Subcutaneous abdominal adipose tissue (tissue), 5 donors: ENCODE data around the gene DYSF.

Experiments
- H3K27ac ChIP-seq: one replicate; pipeline ENCODE4 v1.7.0; 2013; ENCODE audit warnings: low read depth, mild to moderate bottlenecking, inconsistent platforms, low read length, moderate library complexity
- H3K27me3 ChIP-seq, 5 donors: one replicate each; pipeline ENCODE4 v1.7.0; 2013; ENCODE audit warnings: low read length in 5 of 5, inconsistent platforms in 1 of 5; ENCODE audit not compliant: control insufficient read depth in 5 of 5, insufficient read depth in 4 of 5
- H3K36me3 ChIP-seq, 5 donors: one replicate each; pipeline ENCODE4 v1.7.0; 2013; ENCODE audit warnings: low read length in 5 of 5; ENCODE audit not compliant: control insufficient read depth in 5 of 5, insufficient read depth in 5 of 5
- H3K4me1 ChIP-seq, 5 donors: one replicate each; pipeline ENCODE4 v1.7.0; 2013; ENCODE audit warnings: low read length in 5 of 5, mild to moderate bottlenecking in 3 of 5, moderate library complexity in 1 of 5; ENCODE audit not compliant: control insufficient read depth in 5 of 5, insufficient read depth in 5 of 5
- H3K4me3 ChIP-seq, 5 donors: one replicate each; pipeline ENCODE4 v1.7.0; 2013; ENCODE audit warnings: low read length in 5 of 5, low read depth in 1 of 5
- H3K9ac ChIP-seq, 5 donors: one replicate each; pipeline ENCODE4 v1.7.0; 2013; ENCODE audit warnings: low read length in 5 of 5, mild to moderate bottlenecking in 4 of 5, moderate library complexity in 3 of 5
- H3K9me3 ChIP-seq, 5 donors: one replicate each; pipeline ENCODE4 v1.7.0; 2013; ENCODE audit warnings: low read length in 5 of 5; ENCODE audit not compliant: control insufficient read depth in 5 of 5
- donor health status: healthy.
- donor health status: healthy.
- donor health status: healthy.
- donor health status: healthy.
- donor health status: healthy.

The DYSF gene

DNA sequence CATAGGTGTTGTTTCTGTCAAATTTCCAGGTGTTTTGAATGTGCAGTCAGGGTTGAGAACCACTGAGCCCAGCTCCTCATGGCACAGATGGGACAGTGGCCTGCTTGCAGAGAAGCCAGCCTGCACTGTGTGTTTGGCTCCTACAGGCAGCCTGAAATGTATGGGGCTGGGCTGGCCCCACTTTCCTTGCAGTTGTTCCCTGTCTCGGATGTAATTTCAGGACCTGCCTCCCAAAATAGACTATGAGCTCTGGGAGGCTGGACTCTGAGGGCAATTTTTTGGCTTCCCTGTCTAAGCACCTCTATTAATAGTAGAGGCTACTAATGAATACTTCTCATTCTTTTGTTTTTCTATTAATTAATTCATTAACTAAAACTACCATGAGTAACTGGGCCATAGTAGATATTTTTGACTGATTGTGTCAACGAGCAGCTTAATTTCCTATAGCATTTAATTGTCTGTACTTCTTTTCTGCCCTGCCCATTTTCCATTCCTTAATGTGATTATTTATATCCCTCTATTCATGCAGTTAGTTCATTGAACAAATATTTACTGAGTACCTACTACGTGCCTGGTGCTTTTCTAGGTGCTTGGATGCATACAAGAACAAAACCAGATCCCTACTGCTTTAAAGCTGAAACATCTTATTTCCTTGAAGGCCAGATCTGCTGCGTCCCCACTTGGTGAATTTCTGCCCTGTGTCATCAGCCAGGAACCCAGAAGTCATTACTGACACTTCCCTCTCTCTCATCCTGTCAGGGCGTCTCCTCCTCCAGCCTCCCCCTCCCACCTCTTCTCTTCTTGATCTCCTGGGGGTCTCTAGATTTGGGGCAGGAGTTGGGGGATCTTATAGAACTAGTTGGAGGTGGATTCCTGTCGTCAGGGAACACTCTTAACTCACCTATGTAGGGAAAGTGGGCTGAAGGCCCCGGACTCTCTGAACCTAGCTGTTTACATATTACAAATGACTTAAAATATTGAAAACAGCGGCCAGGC, 16.3 kb downstream of the DYSF start:
- H3K9me3 ChIP-seq = no peaks in the 10 kb centered on the region
- no peaks in the 10 kb centered on the region for H3K36me3 ChIP-seq
- H3K27ac ChIP-seq = no peak overlapping the region
- peaks cover 0 to 22% (median 17%) of the 10 kb centered on the region in 5 donors for H3K27me3 ChIP-seq
- H3K9ac ChIP-seq = no peak overlapping the region
- peaks cover 5 to 60% (median 22%) of the 10 kb centered on the region in 5 donors for H3K4me1 ChIP-seq
- H3K4me3 ChIP-seq = peak overlapping the region in 1 of 5 donors; percentile 86

DNA sequence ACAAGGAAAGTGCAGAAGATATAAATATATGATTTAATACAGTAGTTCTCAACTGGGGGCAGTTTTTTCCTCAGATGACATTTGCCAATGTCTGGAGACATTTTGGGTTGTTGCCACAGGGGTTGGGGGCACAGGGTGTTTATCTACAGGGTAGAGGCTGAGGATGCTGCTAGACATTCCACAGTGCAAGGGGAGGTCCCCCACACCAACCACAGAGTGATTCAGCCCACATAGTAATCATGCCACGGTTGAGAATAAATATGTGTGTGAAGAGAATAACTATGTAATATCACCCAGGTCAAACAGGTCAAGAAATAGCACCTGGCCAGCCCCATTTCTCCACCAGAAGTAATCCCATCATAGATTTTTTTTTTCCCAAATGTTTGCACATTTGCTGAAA, 17.9 kb downstream of the DYSF start:
- H3K27me3 ChIP-seq = peaks cover 0 to 8% (median 5%) of the 10 kb centered on the region in 5 donors
- no peak overlapping the region for H3K9ac ChIP-seq
- no peak overlapping the region for H3K27ac ChIP-seq
- no peak overlapping the region for H3K4me3 ChIP-seq
- peaks cover 7 to 63% (median 22%) of the 10 kb centered on the region in 5 donors for H3K4me1 ChIP-seq
- H3K36me3 ChIP-seq = no peaks in the 10 kb centered on the region
- no peaks in the 10 kb centered on the region for H3K9me3 ChIP-seq

DNA sequence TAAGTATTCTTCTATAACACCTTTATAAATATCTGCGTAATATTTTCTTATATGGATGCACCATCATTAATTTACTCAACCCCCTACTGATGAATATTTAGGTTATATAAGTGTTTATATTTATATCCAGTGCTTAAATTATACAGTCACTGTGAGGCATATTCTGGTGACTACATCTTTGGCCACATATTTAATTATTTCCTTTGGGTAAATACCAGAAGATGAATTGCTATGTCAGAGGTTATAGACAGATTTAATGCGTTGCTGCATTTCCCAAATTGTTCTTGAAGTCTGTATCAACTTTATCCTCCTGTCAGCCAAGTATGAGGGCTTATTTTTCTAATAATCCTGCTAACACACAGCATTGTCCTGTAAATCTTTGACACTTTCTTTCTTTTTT, 18.7 kb downstream of the DYSF start:
- no peak overlapping the region for H3K27ac ChIP-seq
- no peak overlapping the region for H3K9ac ChIP-seq
- no peaks in the 10 kb centered on the region for H3K36me3 ChIP-seq
- H3K9me3 ChIP-seq = no peaks in the 10 kb centered on the region
- peaks cover 3 to 55% (median 15%) of the 10 kb centered on the region in 5 donors for H3K4me1 ChIP-seq
- H3K4me3 ChIP-seq = no peak overlapping the region
- H3K27me3 ChIP-seq = peaks cover 0 to 7% (median 5%) of the 10 kb centered on the region in 5 donors

DNA sequence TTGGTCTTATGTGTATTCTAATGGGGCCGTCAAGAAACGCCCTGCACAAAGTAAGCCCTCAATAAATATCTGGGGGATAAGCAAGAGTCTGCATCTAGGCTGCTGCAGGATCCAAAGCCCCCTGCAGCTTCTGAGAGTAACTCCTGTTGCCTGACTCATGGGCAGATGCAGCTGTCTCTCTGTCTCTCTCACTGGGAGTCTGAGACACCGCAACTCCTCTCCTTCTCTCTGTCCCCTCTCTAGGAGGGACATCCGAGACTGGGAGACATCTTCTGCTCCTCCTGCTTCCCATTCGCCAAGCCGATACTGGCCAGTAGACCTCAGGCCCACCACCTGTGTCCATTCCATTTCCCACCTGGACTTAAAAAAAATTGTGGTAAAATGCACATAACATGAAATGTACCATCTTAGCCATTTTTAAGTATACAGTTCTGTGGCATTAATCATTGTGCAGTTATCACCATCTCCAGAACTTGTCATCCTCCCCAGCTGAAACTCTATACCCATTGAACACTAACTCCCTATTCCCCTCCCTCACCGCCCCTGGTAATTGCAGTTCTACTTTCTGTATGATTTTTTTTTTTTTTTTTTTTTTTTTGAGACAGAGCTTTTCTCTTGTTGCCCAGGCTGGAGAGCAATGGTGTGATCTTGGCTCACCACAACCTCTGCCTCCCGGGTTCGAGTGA, 20.1 kb downstream of the DYSF start:
- H3K9me3 ChIP-seq = no peaks in the 10 kb centered on the region
- no peak overlapping the region for H3K4me3 ChIP-seq
- peaks cover 0 to 46% (median 9%) of the 10 kb centered on the region in 5 donors for H3K4me1 ChIP-seq
- peak overlapping the region; percentile 60 for H3K27ac ChIP-seq
- no peak overlapping the region for H3K9ac ChIP-seq
- H3K27me3 ChIP-seq = peaks cover 0 to 7% (median 2%) of the 10 kb centered on the region in 5 donors
- no peaks in the 10 kb centered on the region for H3K36me3 ChIP-seq

DNA sequence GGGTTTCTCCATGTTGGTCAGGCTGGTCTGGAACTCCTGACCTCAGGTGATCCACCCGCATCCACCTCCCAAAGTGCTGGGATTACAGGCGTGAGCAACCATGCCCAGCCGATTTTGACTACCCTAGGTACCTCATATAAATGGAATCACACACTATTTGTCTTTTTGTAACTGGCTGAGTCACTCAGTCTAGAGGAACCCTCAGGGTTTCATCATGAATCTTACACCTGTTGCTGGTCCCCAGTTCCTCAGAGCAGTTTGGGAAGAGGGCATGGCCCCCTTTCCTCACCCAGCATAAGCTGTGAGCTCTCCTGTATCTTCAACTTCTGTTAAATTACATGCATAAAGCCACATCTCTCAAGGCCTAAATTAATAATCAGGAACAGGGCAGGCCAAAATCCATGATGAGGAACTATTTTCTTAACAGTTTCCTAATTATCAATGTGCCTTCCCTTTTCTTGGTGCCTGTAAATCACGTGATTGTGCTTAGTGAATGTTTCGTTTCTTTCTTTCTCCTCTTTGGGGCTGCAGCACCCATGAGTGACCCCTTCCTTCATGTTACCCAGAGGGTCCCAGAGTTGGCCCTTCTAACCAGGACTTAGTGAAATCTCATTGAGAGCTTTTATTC, 20.9 kb downstream of the DYSF start:
- Histone ChIP-seq H3K4me1 (peaks cover 0 to 38% (median 9%) of the 10 kb centered on the region in 5 donors), H3K27me3 (peaks cover 0 to 2% (median 0%) of the 10 kb centered on the region in 5 donors), H3K27ac (peak overlapping the region; percentile 60), H3K9me3 (no peaks in the 10 kb centered on the region), H3K4me3 (no peak overlapping the region), H3K9ac (peak overlapping the region in 1 of 5 donors; percentile 38), H3K36me3 (no peaks in the 10 kb centered on the region)

DNA sequence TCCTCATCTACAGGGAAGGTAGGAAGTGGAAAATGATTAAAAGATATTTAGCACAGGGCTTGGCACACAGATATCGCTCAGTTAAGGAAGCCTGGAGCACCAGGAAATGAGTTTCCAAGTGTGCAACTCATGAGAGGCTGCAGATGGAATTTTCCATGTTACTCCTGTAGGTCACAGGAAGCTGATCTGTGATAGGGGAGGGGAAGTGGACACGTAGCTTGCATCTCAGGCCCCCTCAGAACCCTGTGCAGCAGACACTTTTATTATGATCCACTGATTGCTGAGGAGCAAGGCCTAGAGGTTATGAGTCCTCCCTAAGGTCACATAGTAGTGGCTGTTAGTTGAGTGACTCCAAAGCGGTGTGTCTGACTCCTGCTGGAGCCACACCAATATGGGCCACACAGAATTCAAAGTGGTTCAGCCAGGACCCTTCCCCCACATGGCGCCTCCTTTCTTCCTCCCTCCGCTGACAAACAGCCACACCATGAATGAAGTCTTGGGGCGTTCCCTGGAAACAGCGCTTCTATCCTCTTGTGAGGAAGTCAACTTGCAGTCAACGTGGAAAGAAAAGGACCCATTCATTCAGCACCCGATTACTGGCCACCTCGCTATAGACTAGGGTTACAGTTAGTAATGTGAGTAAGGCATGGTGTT, 21.5 kb downstream of the DYSF start:
- H3K4me1 ChIP-seq = peaks cover 0 to 35% (median 7%) of the 10 kb centered on the region in 5 donors
- H3K36me3 ChIP-seq = no peaks in the 10 kb centered on the region
- peak overlapping the region; percentile 60 for H3K27ac ChIP-seq
- no peaks in the 10 kb centered on the region for H3K9me3 ChIP-seq
- no peak overlapping the region for H3K9ac ChIP-seq
- no peaks in the 10 kb centered on the region for H3K27me3 ChIP-seq
- no peak overlapping the region for H3K4me3 ChIP-seq

DNA sequence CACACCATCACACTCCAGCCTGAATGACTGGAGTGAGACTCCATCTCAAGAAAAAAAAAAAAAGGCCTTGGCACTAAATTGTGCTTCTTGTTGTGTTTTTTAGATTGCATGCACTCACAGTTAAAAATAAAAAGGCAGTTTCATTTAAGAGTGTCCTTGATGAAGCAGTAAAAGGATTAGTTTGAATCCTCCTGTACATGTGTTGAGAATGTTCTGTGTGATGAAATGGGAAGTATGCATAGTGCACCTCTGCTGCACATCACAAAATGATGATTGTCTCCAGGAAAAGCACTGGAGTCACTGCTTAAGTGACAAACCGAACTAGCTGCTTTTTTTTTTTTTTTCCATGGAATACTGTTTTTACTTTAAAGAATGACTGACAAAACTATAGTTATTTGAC, 23.1 kb downstream of the DYSF start:
- H3K9ac ChIP-seq = no peak overlapping the region
- no peaks in the 10 kb centered on the region for H3K27me3 ChIP-seq
- peaks cover 0 to 35% (median 7%) of the 10 kb centered on the region in 5 donors for H3K4me1 ChIP-seq
- H3K4me3 ChIP-seq = no peak overlapping the region
- H3K9me3 ChIP-seq = no peaks in the 10 kb centered on the region
- no peaks in the 10 kb centered on the region for H3K36me3 ChIP-seq
- no peak overlapping the region for H3K27ac ChIP-seq

DNA sequence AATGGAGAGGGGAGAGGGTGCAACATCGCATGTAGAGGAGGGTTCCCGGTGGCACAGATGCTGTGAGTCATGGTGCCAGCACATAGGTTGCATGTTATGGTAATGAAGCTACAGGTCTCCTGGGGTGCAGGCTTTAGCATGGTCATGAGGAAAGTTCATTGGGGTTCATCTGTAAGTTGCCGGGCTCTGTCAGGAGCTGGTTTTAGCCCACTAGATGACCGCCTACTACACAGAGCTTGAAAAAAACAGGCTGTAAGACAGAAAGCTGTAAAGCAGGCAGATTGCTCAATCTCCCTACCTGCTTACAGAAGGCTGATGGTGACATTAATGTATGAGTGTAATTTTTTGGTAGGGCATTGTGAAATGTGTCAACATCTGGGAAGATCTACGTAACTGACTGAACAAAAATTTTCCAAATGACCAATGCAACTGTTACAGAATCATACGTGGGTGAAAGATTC, 23.9 kb downstream of the DYSF start:
- Histone ChIP-seq H3K4me3 (no peak overlapping the region), H3K27me3 (no peaks in the 10 kb centered on the region), H3K36me3 (peaks cover 0 to 4% (median 0%) of the 10 kb centered on the region in 5 donors), H3K4me1 (peaks cover 0 to 30% (median 7%) of the 10 kb centered on the region in 5 donors), H3K27ac (no peak overlapping the region), H3K9ac (no peak overlapping the region), H3K9me3 (no peaks in the 10 kb centered on the region)

DNA sequence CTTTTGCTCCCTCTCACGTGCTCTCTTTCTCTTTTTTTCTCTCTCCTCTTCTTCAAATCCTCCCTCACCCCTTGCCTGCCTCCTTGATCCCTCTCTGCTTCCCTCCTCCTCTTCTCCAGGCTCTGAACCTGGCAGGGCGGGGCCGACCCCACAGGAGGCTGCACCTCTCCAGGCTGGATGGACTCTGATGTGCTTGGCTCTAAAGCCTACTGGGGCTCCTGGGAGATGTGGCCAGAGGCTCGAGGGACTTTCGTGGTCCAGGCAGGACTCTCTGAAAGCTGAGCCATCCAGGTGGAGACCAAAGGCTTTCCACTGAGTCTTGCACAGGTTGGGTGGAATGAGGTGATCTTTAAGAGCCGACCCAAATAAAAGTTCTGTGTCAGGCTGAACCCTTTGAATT, 25.4 kb downstream of the DYSF start:
- Histone ChIP-seq H3K9ac (no peak overlapping the region), H3K27ac (no peak overlapping the region), H3K4me1 (peaks cover 0 to 25% (median 7%) of the 10 kb centered on the region in 5 donors), H3K36me3 (peaks cover 0 to 9% (median 0%) of the 10 kb centered on the region in 5 donors), H3K27me3 (peaks cover 0 to 2% (median 0%) of the 10 kb centered on the region in 5 donors), H3K4me3 (no peak overlapping the region), H3K9me3 (no peaks in the 10 kb centered on the region)
